ENCODE measurements around the gene MT3. TPM values are rescaled to one million over a fixed set of nuclear protein-coding genes. Genes with fewer than 3 reads are reported as not detected.

Gene MT3
- total and polyA plus RNA-seq, 9 of the 15 experiments (the other 6 are each of a cell fraction or from before 2014, with no cell fraction given), result not detected

DNA sequence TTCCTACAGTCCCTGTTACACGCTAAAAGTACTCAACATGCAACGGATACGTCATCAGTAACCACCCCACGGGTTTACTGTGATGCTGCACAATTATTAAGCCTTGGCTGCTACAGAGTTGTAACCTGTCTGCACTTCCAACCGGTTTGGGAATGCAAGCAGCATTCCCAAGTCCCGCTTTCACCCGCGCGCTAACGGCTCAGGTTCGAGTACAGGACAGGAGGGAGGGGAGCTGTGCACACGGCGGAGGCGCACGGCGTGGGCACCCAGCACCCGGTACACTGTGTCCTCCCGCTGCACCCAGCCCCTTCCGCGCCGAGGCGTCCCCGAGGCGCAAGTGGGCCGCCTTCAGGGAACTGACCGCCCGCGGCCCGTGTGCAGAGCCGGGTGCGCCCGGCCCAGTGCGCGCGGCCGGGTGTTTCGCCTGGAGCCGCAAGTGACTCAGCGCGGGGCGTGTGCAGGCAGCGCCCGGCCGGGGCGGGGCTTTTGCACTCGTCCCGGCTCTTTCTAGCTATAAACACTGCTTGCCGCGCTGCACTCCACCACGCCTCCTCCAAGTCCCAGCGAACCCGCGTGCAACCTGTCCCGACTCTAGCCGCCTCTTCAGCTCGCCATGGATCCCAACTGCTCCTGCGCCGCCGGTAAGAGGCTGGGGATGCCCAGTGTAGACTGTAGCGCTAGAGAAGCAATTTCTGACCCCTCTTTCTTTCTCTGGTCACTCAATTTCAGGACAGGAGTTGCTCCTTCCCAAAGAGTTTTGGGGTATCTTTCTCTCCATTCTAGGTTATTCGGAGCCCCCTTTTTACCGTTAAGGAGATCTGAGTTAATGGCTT is 18.9 kb downstream of the MT3 start, which contains the start of gene MT2A (continued):
- TF ChIP-seq TFAP4 (CRISPR knock-in tag; IDR thresholded peaks at IDR 0.05; ENCODE audit: borderline replicate concordance) (peak; percentile 73; the same call in 1 of the 2 replicates), UBTF (IDR thresholded peaks at IDR 0.05; ENCODE audit: borderline replicate concordance in 1 of 2, low read depth in 2 of 2, low read length in 2 of 2) (peak in 1 of 2 experiments; percentile 80; a peak in 1 of 4 replicates), ZNF197 (CRISPR knock-in tag; IDR thresholded peaks at IDR 0.05; ENCODE audit: low read depth) (0 out of 2 replicates have a peak, but pooled peaks have one; percentile 64), STAT5A (IDR thresholded peaks at IDR 0.05; ENCODE audit: borderline replicate concordance, low read length) (no peak), ZNF764 (CRISPR knock-in tag; IDR thresholded peaks at IDR 0.05; ENCODE audit: low read depth) (no peak), CGGBP1 (CRISPR knock-in tag; IDR thresholded peaks at IDR 0.05) (no peak), TEAD1 (CRISPR knock-in tag; IDR thresholded peaks at IDR 0.05) (no peak), ZNF584 (CRISPR knock-in tag; IDR thresholded peaks at IDR 0.05; ENCODE audit: low read depth) (no peak), THAP7 (CRISPR knock-in tag; IDR thresholded peaks at IDR 0.05) (no peak), ZNF586 (CRISPR knock-in tag; conservative IDR thresholded peaks at IDR 0.05) (no peak)
